Measurements from ENCODE around the gene SLC25A46. TPM values are rescaled to one million over a fixed set of nuclear protein-coding genes. Genes with fewer than 3 reads are reported as not detected.

SLC25A46 gene
- total RNA-seq, 3 donors from 2014 or later (not counting 1 experiment from before 2014, with no cell fraction given): 25.5 to 35.4 (median 34.5) TPM

DNA sequence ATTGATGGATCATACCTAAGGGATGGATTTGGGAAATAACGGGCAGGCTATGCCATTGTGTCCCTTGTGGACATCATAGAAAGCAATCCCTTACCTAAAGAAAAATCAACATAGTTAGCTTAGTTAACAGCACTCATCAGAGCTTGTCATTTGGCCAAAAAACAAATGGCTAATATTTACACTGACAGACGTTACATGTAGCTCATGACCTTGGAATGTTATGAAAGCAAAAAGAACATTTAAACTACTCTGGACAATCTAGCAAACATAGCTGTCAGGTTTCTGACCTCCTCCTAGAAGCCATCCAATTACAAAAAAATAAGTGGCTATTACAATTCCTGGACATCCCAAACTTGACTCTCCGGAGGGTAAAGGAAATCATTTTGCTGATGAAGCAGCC lies 36.1 kb upstream of the SLC25A46 start:
- H3K4me1 ChIP-seq (ENCODE audit: control insufficient read depth, insufficient read depth, low read length): no peaks in the 10 kb centered on the region
- no peaks in the 10 kb centered on the region for H3K27me3 ChIP-seq (ENCODE audit: control insufficient read depth, insufficient read depth, low read length)
- 82% methylated on average over 2 of the region's 3 CpGs for WGBS (ENCODE audit: insufficient coverage)
- H3K9me3 ChIP-seq (ENCODE audit: control insufficient read depth, insufficient read depth, low read length): no peaks in the 10 kb centered on the region
- H3K4me3 ChIP-seq (ENCODE audit: low read length): no peak overlapping the region
- DNase-seq (no peak), ATAC-seq (no peak)
- no peak overlapping the region for H3K27ac ChIP-seq (ENCODE audit: low read length)
- H3K9me3 Mint-ChIP-seq: peaks cover 3 to 5% of the 10 kb centered on the region in 2 donors
- H3K27ac Mint-ChIP-seq: no peak overlapping the region
- H3K36me3 ChIP-seq (ENCODE audit: control insufficient read depth, insufficient read depth, low read length): no peaks in the 10 kb centered on the region
- H3K4me3 Mint-ChIP-seq: no peak overlapping the region
- no peaks in the 10 kb centered on the region for H3K36me3 Mint-ChIP-seq
- no peaks in the 10 kb centered on the region for H3K4me1 Mint-ChIP-seq
- TF ChIP-seq, protein P1, sequence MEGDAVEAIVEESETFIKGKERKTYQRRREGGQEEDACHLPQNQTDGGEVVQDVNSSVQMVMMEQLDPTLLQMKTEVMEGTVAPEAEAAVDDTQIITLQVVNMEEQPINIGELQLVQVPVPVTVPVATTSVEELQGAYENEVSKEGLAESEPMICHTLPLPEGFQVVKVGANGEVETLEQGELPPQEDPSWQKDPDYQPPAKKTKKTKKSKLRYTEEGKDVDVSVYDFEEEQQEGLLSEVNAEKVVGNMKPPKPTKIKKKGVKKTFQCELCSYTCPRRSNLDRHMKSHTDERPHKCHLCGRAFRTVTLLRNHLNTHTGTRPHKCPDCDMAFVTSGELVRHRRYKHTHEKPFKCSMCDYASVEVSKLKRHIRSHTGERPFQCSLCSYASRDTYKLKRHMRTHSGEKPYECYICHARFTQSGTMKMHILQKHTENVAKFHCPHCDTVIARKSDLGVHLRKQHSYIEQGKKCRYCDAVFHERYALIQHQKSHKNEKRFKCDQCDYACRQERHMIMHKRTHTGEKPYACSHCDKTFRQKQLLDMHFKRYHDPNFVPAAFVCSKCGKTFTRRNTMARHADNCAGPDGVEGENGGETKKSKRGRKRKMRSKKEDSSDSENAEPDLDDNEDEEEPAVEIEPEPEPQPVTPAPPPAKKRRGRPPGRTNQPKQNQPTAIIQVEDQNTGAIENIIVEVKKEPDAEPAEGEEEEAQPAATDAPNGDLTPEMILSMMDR (IDR thresholded peaks at IDR 0.05): no peak
- intact Hi-C loops (cut with micrococcal nuclease): no loop called here
- H3K27me3 Mint-ChIP-seq (ENCODE audit: low read depth in 2 of 2): no peaks in the 10 kb centered on the region

DNA sequence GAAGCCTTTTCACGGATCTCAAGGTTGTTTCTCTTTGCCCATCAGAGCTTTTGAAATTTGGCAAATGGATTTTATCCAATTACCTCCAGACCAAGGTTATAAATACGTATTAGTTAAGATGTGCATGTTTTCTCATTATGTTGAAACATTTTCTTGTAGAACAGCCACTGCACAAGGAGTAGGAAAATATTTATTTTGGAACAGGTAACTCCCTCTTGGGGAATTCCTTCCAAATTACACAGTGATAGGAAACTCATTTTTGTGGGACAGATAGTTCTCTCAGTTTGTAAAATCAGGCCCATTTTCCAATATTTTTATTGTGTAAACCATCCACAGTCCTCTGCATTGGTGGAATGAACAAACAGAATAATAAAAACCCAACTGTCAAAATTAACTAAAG lies 35.3 kb upstream of the SLC25A46 start:
- ATAC-seq (no peak), DNase-seq (no peak)
- Histone ChIP-seq H3K36me3 (ENCODE audit: control insufficient read depth, insufficient read depth, low read length) (no peaks in the 10 kb centered on the region), H3K27ac (ENCODE audit: low read length) (no peak overlapping the region), H3K4me1 (ENCODE audit: control insufficient read depth, insufficient read depth, low read length) (no peaks in the 10 kb centered on the region), H3K4me3 (ENCODE audit: low read length) (no peak overlapping the region), H3K27me3 (ENCODE audit: control insufficient read depth, insufficient read depth, low read length) (no peaks in the 10 kb centered on the region), H3K9me3 (ENCODE audit: control insufficient read depth, insufficient read depth, low read length) (no peaks in the 10 kb centered on the region)
- 75% methylated on average over 1 of the region's 2 CpGs for WGBS (ENCODE audit: insufficient coverage)
- no peak overlapping the region for H3K27ac Mint-ChIP-seq
- no peaks in the 10 kb centered on the region for H3K27me3 Mint-ChIP-seq (ENCODE audit: low read depth in 2 of 2)
- H3K9me3 Mint-ChIP-seq: peaks cover 3 to 5% of the 10 kb centered on the region in 2 donors
- intact Hi-C loops (cut with micrococcal nuclease): no loop called here
- H3K4me3 Mint-ChIP-seq: no peak overlapping the region
- no peaks in the 10 kb centered on the region for H3K36me3 Mint-ChIP-seq
- H3K4me1 Mint-ChIP-seq: no peaks in the 10 kb centered on the region
- TF ChIP-seq, protein P1 (IDR thresholded peaks at IDR 0.05): no peak

DNA sequence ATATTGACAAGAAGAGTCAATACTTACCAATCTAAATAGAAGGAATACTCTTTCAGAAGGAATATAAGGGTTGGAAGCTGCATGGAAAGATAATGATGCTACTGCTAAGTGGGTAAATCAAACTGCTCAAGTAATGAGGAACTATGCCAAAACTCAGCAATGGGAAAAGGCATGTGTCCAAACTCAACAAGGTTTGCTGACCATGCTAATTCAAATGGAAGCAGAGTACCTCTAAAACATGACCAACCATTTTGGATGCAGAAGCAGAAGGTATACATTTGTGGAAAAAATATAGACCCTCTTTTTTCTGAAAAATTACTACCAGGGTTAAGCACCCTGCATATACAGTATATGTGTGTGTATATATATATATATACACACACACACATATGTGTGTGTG lies 33.5 kb upstream of the SLC25A46 start:
- H3K27ac ChIP-seq (ENCODE audit: low read length): no peak overlapping the region
- DNase-seq (no peak), ATAC-seq (no peak)
- no peak overlapping the region for H3K4me3 Mint-ChIP-seq
- H3K36me3 Mint-ChIP-seq: no peaks in the 10 kb centered on the region
- H3K4me3 ChIP-seq (ENCODE audit: low read length): no peak overlapping the region
- H3K27ac Mint-ChIP-seq: no peak overlapping the region
- intact Hi-C loops (cut with micrococcal nuclease): no loop called here
- H3K9me3 Mint-ChIP-seq: peaks cover 6 to 8% of the 10 kb centered on the region in 2 donors
- no peaks in the 10 kb centered on the region for H3K36me3 ChIP-seq (ENCODE audit: control insufficient read depth, insufficient read depth, low read length)
- H3K27me3 Mint-ChIP-seq (ENCODE audit: low read depth in 2 of 2): peaks cover under 1 to 4% of the 10 kb centered on the region in 2 donors
- H3K27me3 ChIP-seq (ENCODE audit: control insufficient read depth, insufficient read depth, low read length): no peaks in the 10 kb centered on the region
- no peaks in the 10 kb centered on the region for H3K9me3 ChIP-seq (ENCODE audit: control insufficient read depth, insufficient read depth, low read length)
- TF ChIP-seq, protein P1 (IDR thresholded peaks at IDR 0.05): no peak
- no peaks in the 10 kb centered on the region for H3K4me1 Mint-ChIP-seq
- no peaks in the 10 kb centered on the region for H3K4me1 ChIP-seq (ENCODE audit: control insufficient read depth, insufficient read depth, low read length)

DNA sequence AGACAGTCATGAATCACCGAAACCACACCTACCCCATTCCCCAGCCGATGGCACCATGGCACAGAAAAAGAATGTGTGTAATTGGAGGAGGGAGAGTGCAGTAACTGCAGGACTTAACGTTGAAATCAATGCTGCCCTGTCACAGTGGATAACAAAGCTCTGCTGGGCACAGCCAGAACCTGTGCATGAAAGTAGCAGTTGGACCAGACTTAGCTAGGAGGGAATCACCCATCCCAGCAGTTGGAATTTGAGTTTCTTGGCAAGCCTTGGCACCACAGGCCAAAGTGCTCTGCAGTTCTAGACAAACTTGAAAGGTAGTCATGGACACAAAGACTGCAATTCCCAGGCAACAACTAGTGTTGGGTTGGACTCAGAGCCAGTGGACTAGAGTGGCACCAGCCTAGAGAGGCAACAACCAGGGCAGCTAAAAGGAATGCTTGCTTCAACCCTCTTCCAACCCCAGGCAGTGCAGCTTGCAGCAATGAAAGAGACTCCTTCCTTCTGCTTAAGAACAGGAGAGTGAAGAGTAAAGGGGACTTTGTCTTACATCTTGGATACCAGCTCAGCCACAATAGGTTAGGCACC lies 31.5 kb upstream of the SLC25A46 start:
- Mint-ChIP-seq H3K27me3 (ENCODE audit: low read depth in 2 of 2) (peaks cover 4 to 20% of the 10 kb centered on the region in 2 donors), H3K9me3 (peaks cover 3 to 9% of the 10 kb centered on the region in 2 donors), H3K4me1 (no peaks in the 10 kb centered on the region), H3K27ac (no peak overlapping the region), H3K4me3 (no peak overlapping the region), H3K36me3 (no peaks in the 10 kb centered on the region)
- no peak overlapping the region for H3K4me3 ChIP-seq (ENCODE audit: low read length)
- H3K36me3 ChIP-seq (ENCODE audit: control insufficient read depth, insufficient read depth, low read length): no peaks in the 10 kb centered on the region
- DNase-seq (no peak), ATAC-seq (no peak)
- no peaks in the 10 kb centered on the region for H3K27me3 ChIP-seq (ENCODE audit: control insufficient read depth, insufficient read depth, low read length)
- no peaks in the 10 kb centered on the region for H3K9me3 ChIP-seq (ENCODE audit: control insufficient read depth, insufficient read depth, low read length)
- intact Hi-C loops (cut with micrococcal nuclease): no loop called here
- TF ChIP-seq, protein P1 (IDR thresholded peaks at IDR 0.05): no peak
- no peaks in the 10 kb centered on the region for H3K4me1 ChIP-seq (ENCODE audit: control insufficient read depth, insufficient read depth, low read length)
- 73% methylated on average over 2 of the region's 3 CpGs for WGBS (ENCODE audit: insufficient coverage)
- no peak overlapping the region for H3K27ac ChIP-seq (ENCODE audit: low read length)

All from natural killer cell (primary cell).